ENCODE results near the gene USP40.

- no peak for TF ChIP-seq CTCF (IDR thresholded peaks at IDR 0.05)
- no peak for TF ChIP-seq POLR2A (IDR thresholded peaks at IDR 0.05)
Observed at GRCh38 chr2:233474308-233475160, 92.0 kb downstream of the USP40 start.

Measured in testis (tissue), 2 donors.